Thoracic aorta (tissue), 2 donors: ENCODE results near the gene PRR15L. TPM values are rescaled to one million over a fixed set of nuclear protein-coding genes. Genes with fewer than 3 reads are reported as not detected.

Experiments
- ATAC-seq: fragments of 150-250 bp; one replicate; pipeline ENCODE4 v1.8.0; 2017; ENCODE audit warnings: low read depth; ENCODE audit not compliant: insufficient number of reproducible peaks, low FRiP score
- DNase-seq: peaks from one replicate; pipeline ENCODE4 v3.0.0-alpha.2; 2020; ENCODE audit warnings: low spot score
- H3K27ac ChIP-seq, 2 donors: fragments of 200-600 bp; sonication (generic); 1 replicate in 1 of 2; 2 replicates in 1 of 2; pipeline ENCODE4 v1.5.1; 2016; ENCODE audit warnings: mild to moderate bottlenecking in 2 of 2, moderate library complexity in 2 of 2
- H3K27me3 ChIP-seq: fragments of 200-600 bp; sonication (generic); replicated peaks from 2 replicates; pipeline ENCODE4 v1.6.0; 2016; ENCODE audit warnings: mild to moderate bottlenecking; ENCODE audit not compliant: insufficient read depth
- H3K36me3 ChIP-seq: fragments of 200-600 bp; sonication (generic); one replicate; pipeline ENCODE4 v1.5.1; 2016
- H3K4me1 ChIP-seq, 2 donors: fragments of 200-600 bp; sonication (generic); 1 replicate in 1 of 2; 2 replicates in 1 of 2; pipeline versions ENCODE4 v1.5.1 to v1.6.0; 2016; ENCODE audit warnings: low read depth in 2 of 2, mild to moderate bottlenecking in 1 of 2; ENCODE audit not compliant: control insufficient read depth in 1 of 2
- H3K4me3 ChIP-seq: fragments of 200-600 bp; sonication (generic); 2 replicates; pipeline ENCODE4 v1.5.1; 2016; ENCODE audit warnings: mild to moderate bottlenecking
- H3K9me3 ChIP-seq: fragments of 200-600 bp; sonication (generic); 2 replicates; pipeline ENCODE4 v1.5.1; 2016
- total RNA-seq, 2 donors: library from RNA; depleted of rRNA; stranded (reverse); fragments of >200 nt; gene quantifications; one replicate each; pipeline versions ENCODE4 v1.1.0 to v1.2.3, GENCODE V29; 2016
- TF ChIP-seq, protein P1 (sequence below): fragments of 200-600 bp; sonication (generic); IDR thresholded peaks from one replicate; pipeline ENCODE4 v1.5.1; 2019; ENCODE audit warnings: antibody characterized with exemption

The PRR15L gene
- total RNA-seq, 2 donors from 2014 or later: 1.4 TPM; not detected in 1

DNA sequence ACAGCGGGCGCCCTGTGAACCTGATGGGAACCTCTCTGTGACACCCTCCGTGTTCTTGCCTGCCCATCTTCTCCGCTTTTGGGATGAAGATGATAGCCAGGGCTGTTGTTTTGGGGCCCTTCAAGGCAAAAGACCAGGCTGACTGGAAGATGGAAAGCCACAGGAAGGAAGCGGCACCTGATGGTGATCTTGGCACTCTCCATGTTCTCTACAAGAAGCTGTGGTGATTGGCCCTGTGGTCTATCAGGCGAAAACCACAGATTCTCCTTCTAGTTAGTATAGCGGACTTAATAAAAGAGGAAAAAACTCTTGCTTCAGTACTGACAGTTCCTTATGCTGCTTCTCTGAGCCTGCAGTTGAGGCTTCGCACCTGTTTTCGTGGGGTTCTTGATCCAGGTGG, 23.8 kb upstream of the PRR15L start:
- TF ChIP-seq, protein P1, sequence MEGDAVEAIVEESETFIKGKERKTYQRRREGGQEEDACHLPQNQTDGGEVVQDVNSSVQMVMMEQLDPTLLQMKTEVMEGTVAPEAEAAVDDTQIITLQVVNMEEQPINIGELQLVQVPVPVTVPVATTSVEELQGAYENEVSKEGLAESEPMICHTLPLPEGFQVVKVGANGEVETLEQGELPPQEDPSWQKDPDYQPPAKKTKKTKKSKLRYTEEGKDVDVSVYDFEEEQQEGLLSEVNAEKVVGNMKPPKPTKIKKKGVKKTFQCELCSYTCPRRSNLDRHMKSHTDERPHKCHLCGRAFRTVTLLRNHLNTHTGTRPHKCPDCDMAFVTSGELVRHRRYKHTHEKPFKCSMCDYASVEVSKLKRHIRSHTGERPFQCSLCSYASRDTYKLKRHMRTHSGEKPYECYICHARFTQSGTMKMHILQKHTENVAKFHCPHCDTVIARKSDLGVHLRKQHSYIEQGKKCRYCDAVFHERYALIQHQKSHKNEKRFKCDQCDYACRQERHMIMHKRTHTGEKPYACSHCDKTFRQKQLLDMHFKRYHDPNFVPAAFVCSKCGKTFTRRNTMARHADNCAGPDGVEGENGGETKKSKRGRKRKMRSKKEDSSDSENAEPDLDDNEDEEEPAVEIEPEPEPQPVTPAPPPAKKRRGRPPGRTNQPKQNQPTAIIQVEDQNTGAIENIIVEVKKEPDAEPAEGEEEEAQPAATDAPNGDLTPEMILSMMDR: no peak
- ATAC-seq: no peak
- H3K9me3 ChIP-seq: no peaks in the 10 kb centered on the region
- H3K36me3 ChIP-seq: peaks cover 32% of the 10 kb centered on the region
- no peak overlapping the region for H3K27ac ChIP-seq
- H3K4me1 ChIP-seq: no peaks in the 10 kb centered on the region
- H3K27me3 ChIP-seq: no peaks in the 10 kb centered on the region
- H3K4me3 ChIP-seq: no peak overlapping the region
- DNase-seq: no peak

DNA sequence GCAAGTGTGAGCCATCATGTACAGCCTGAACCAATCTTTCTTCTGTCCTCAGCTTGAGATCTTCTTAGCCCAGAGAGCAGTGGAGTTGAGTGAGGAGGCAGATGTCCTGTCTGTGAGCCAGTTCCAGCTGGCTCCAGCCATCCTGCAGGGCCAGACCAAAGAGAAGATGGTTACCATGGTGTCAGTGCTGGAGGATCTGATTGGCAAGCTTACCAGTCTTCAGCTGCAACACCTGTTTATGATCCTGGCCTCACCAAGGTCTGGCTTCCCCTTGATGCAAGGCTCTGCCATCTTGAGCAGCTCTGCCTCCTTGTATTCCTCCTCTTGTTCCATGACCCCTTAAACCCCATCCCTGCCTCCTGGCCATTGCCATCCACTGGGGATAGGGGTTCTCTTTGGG, 22.9 kb upstream of the PRR15L start:
- DNase-seq (no peak), ATAC-seq (no peak)
- Histone ChIP-seq H3K36me3 (peaks cover 41% of the 10 kb centered on the region), H3K27ac (no peak overlapping the region), H3K9me3 (no peaks in the 10 kb centered on the region), H3K4me3 (no peak overlapping the region), H3K4me1 (no peaks in the 10 kb centered on the region), H3K27me3 (no peaks in the 10 kb centered on the region)
- TF ChIP-seq, protein P1: no peak

DNA sequence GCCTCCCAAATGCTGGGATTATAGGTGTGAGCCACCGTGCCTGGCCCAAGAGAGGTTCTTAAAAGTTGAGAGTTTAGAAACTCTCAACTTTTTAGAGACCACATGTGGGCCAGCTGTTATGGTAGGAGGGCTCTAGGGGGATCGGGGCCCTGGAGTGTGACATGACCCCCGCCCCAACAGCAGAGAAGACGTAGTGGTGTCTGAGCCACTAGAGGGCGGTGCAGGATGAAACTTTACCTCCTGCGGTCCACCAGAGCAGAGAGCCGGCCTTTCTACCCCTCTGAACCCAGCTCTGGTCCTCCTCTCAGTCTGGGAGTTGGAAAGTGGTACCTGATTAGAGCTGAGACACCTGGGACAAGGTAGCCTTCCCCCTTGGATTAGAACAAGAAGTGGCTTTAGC, 20.6 kb upstream of the PRR15L start:
- H3K4me3 ChIP-seq: no peak overlapping the region
- H3K4me1 ChIP-seq: no peaks in the 10 kb centered on the region
- TF ChIP-seq, protein P1: peak; percentile 69
- no peaks in the 10 kb centered on the region for H3K9me3 ChIP-seq
- H3K27me3 ChIP-seq: no peaks in the 10 kb centered on the region
- no peak for ATAC-seq
- peaks cover 60% of the 10 kb centered on the region for H3K36me3 ChIP-seq
- no peak overlapping the region for H3K27ac ChIP-seq
- no peak for DNase-seq

DNA sequence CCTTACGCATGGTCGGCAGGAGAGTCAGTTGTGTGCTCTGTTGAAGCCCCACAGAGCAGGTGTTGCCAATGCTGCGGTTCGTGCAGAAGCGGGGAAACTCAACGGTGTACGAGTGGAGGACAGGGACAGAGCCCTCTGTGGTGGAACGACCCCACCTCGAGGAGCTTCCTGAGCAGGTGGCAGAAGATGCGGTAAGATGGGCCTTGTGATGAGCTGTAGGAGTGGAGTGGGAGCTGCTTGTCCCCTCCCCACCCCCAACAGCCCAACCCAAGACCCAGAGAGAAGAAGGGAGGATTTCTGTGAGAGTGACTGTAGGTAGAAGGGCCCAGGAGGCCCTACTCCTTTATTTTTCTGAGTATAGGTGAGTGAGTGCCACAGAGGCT, 18.1 kb upstream of the PRR15L start:
- no peak for DNase-seq
- H3K9me3 ChIP-seq: no peaks in the 10 kb centered on the region
- TF ChIP-seq, protein P1: no peak
- H3K36me3 ChIP-seq: peaks cover 54% of the 10 kb centered on the region
- H3K27ac ChIP-seq: no peak overlapping the region
- no peak for ATAC-seq
- no peak overlapping the region for H3K4me3 ChIP-seq
- H3K4me1 ChIP-seq: peaks cover 6 to 13% of the 10 kb centered on the region in 2 donors
- no peaks in the 10 kb centered on the region for H3K27me3 ChIP-seq

DNA sequence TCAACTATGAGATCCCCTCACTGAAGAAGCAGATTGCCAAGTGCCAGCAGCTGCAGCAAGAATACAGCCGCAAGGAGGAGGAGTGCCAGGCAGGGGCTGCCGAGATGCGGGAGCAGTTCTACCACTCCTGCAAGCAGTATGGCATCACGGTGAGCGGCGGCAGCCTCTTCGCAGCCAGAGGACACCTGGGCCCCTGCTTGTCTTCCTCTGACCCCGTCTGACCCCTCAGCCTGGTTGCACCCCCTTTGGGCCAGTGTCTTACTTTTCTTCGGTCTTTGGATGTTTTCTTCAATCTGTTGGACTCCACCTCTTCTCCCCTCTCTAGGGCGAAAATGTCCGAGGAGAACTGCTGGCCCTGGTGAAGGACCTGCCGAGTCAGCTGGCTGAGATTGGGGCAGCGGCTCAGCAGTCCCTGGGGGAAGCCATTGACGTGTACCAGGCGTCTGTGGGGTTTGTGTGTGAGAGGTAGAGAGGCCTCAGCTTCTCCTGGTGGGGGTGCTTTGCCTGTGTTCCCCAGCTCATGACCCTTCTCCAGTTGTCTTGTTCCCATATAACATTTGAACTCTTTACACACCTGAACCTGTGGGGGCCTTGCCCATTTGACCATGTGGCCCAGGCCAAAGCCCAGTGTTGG, 17.6 kb upstream of the PRR15L start:
- no peak for DNase-seq
- Histone ChIP-seq H3K9me3 (no peaks in the 10 kb centered on the region), H3K27ac (no peak overlapping the region), H3K27me3 (no peaks in the 10 kb centered on the region), H3K4me1 (peaks cover 6 to 13% of the 10 kb centered on the region in 2 donors), H3K36me3 (peaks cover 49% of the 10 kb centered on the region), H3K4me3 (no peak overlapping the region)
- TF ChIP-seq, protein P1: no peak
- ATAC-seq: no peak
